H1 (cell line): ENCODE data around the gene OR6B2. TPM values are rescaled to one million over a fixed set of nuclear protein-coding genes. Genes with fewer than 3 reads are reported as not detected.

Experiments used
- CTCF ChIA-PET: fragments of 300-600 bp; sonication (Branson Sonifier 250); formaldehyde crosslinking; loops from one replicate; lab custom pipeline; 2021; ENCODE audit not compliant: partially characterized antibody; lab: Charles Lee
- POLR2A ChIA-PET: fragments of 300-600 bp; sonication (Branson Sonifier 250); formaldehyde crosslinking; loops from one replicate; lab custom pipeline; 2021; ENCODE audit warnings: inconsistent platforms; ENCODE audit not compliant: partially characterized antibody; lab: Charles Lee
- DNase-seq, 2 experiments: peaks; one replicate each; pipeline versions ENCODE4 v3.0.0 to v3.0.0-alpha.2; 2010 to 2022; ENCODE audit warnings: low spot score in 2 of 2, low read depth in 1 of 2, mixed read lengths in 1 of 2
- FAIRE-seq: peaks from 2 replicates; lab custom pipeline; 2011; peaks lifted over from hg19 to GRCh38; lab: Jason Lieb, UNC
- H2AFZ ChIP-seq: 2 replicates; pipeline ENCODE4 v1.8.1; 2012; ENCODE audit warnings: low read length, inconsistent platforms
- H2AK5ac ChIP-seq: 2 replicates; pipeline ENCODE4 v1.6.1; 2013; ENCODE audit warnings: low read depth, low read length
- H2BK120ac ChIP-seq: replicated peaks from 2 replicates; pipeline ENCODE3; 2013; ENCODE audit warnings: low read depth, low read length, inconsistent platforms
- H2BK12ac ChIP-seq: 2 replicates; pipeline ENCODE4 v1.6.1; 2013; ENCODE audit warnings: low read depth, low read length
- H2BK15ac ChIP-seq: 2 replicates; pipeline ENCODE4 v1.6.1; 2013; ENCODE audit warnings: low read length
- H2BK20ac ChIP-seq: 2 replicates; pipeline ENCODE4 v1.6.1; 2013; ENCODE audit warnings: low read length
- H2BK5ac ChIP-seq: 2 replicates; pipeline ENCODE4 v1.6.1; 2013; ENCODE audit warnings: low read depth, low read length
- H3K14ac ChIP-seq: 2 replicates; pipeline ENCODE4 v1.6.1; 2013; ENCODE audit warnings: inconsistent platforms; ENCODE audit not compliant: insufficient read length
- H3K18ac ChIP-seq: 2 replicates; pipeline ENCODE4 v1.6.1; 2013; ENCODE audit warnings: low read length; ENCODE audit errors: extremely low read depth
- H3K23ac ChIP-seq: 2 replicates; pipeline ENCODE4 v1.6.1; 2013; ENCODE audit warnings: inconsistent platforms; ENCODE audit not compliant: insufficient read length
- H3K23me2 ChIP-seq: 2 replicates; pipeline ENCODE4 v1.6.1; 2013; ENCODE audit warnings: low read depth, low read length
- H3K27ac ChIP-seq: 2 replicates; pipeline ENCODE4 v1.6.1; 2011; ENCODE audit warnings: low read depth, low read length, inconsistent platforms
- H3K27me3 ChIP-seq, 4 experiments: replicated peaks in 1 of 4; 1 replicate in 1 of 4; 2 replicates in 3 of 4; pipeline versions ENCODE4 v1.6.1 to v1.8.1; 2011 to 2013; ENCODE audit warnings: low read length in 3 of 4, mild to moderate bottlenecking in 3 of 4, inconsistent platforms in 2 of 4, mixed read lengths in 2 of 4, moderate library complexity in 1 of 4; ENCODE audit not compliant: control insufficient read depth in 3 of 4, insufficient read depth in 3 of 4; ENCODE audit errors: extremely low read depth in 1 of 4
- H3K36me3 ChIP-seq, 4 experiments: 2 replicates each; pipeline versions ENCODE4 v1.6.1 to v1.8.1; 2011 to 2013; ENCODE audit warnings: mild to moderate bottlenecking in 4 of 4, low read length in 3 of 4, moderate library complexity in 2 of 4, control low read depth in 1 of 4, inconsistent platforms in 1 of 4; ENCODE audit not compliant: insufficient read depth in 4 of 4, control insufficient read depth in 2 of 4
- H3K4ac ChIP-seq: replicated peaks from 2 replicates; pipeline ENCODE3; 2013; ENCODE audit warnings: low read length, low read depth, mixed read lengths, inconsistent platforms; ENCODE audit not compliant: insufficient read length
- H3K4me1 ChIP-seq, 4 experiments: replicated peaks in 1 of 4; 1 replicate in 1 of 4; 2 replicates in 3 of 4; pipeline versions ENCODE4 v1.6.1 to v1.8.1; 2011 to 2013; ENCODE audit warnings: low read length in 3 of 4, inconsistent platforms in 2 of 4, mixed read lengths in 1 of 4; ENCODE audit not compliant: insufficient read depth in 4 of 4, control insufficient read depth in 3 of 4
- H3K4me2 ChIP-seq, 2 experiments: 2 replicates each; pipeline versions ENCODE4 v1.6.1 to v1.8.1; 2011 to 2013; ENCODE audit warnings: low read depth in 2 of 2, low read length in 2 of 2, control low read depth in 1 of 2, inconsistent platforms in 1 of 2, mild to moderate bottlenecking in 1 of 2; ENCODE audit not compliant: insufficient read depth in 1 of 2
- H3K4me3 ChIP-seq, 4 experiments: fragments of 200-600, 300-600 bp in 1 of 4; sonication (generic), shearing (Covaris generic), sonication (Bioruptor Twin) in 1 of 4; 2 replicates each; pipeline versions ENCODE4 v1.5.1 to v1.8.1; 2011 to 2016; ENCODE audit warnings: low read length in 4 of 4, low read depth in 3 of 4, control low read depth in 2 of 4, inconsistent platforms in 2 of 4, mild to moderate bottlenecking in 2 of 4, mixed read lengths in 1 of 4, moderate library complexity in 1 of 4; ENCODE audit not compliant: insufficient read depth in 2 of 4; ENCODE audit errors: extremely low read depth in 1 of 4
- H3K56ac ChIP-seq: replicated peaks from 2 replicates; pipeline ENCODE3; 2013; ENCODE audit warnings: low read depth, mild to moderate bottlenecking, mixed read lengths, low read length, inconsistent platforms; ENCODE audit not compliant: insufficient read length
- H3K79me1 ChIP-seq: 2 replicates; pipeline ENCODE4 v1.6.1; 2013; ENCODE audit warnings: low read depth, low read length, control low read depth
- H3K79me2 ChIP-seq, 2 experiments: 2 replicates each; pipeline versions ENCODE4 v1.6.1 to v1.8.1; 2012 to 2013; ENCODE audit warnings: low read length in 2 of 2, mild to moderate bottlenecking in 2 of 2, inconsistent platforms in 1 of 2; ENCODE audit not compliant: insufficient read depth in 2 of 2, control insufficient read depth in 1 of 2
- H3K9ac ChIP-seq, 4 experiments: replicated peaks in 1 of 4; 1 replicate in 1 of 4; 2 replicates in 3 of 4; pipeline versions ENCODE4 v1.6.1 to v1.8.1; 2011 to 2013; ENCODE audit warnings: low read depth in 3 of 4, low read length in 3 of 4, control low read depth in 2 of 4, mild to moderate bottlenecking in 2 of 4, moderate library complexity in 2 of 4, inconsistent platforms in 1 of 4; ENCODE audit errors: extremely low read depth in 1 of 4
- H3K9me3 ChIP-seq, 2 experiments: 2 replicates each; pipeline versions ENCODE4 v1.6.1 to v1.8.1; 2012 to 2013; ENCODE audit warnings: mild to moderate bottlenecking in 2 of 2, moderate library complexity in 2 of 2, control low read depth in 1 of 2, inconsistent platforms in 1 of 2, low read depth in 1 of 2, low read length in 1 of 2, mixed read lengths in 1 of 2; ENCODE audit not compliant: insufficient read depth in 2 of 2
- H4K20me1 ChIP-seq, 2 experiments: replicated peaks in 1 of 2; 2 replicates each; pipeline versions ENCODE3 to v1.8.1; 2011 to 2013; ENCODE audit warnings: inconsistent platforms in 2 of 2, low read length in 2 of 2, mild to moderate bottlenecking in 1 of 2; ENCODE audit not compliant: insufficient read depth in 2 of 2, control insufficient read depth in 1 of 2
- H4K5ac ChIP-seq: 2 replicates; pipeline ENCODE4 v1.6.1; 2013; ENCODE audit warnings: low read length, low read depth, mixed read lengths, inconsistent platforms; ENCODE audit not compliant: insufficient read length
- H4K8ac ChIP-seq: 2 replicates; pipeline ENCODE4 v1.8.0; 2013; ENCODE audit warnings: mild to moderate bottlenecking, moderate library complexity, low read length, inconsistent platforms; ENCODE audit not compliant: insufficient read depth; ENCODE audit errors: extremely low read depth
- H4K91ac ChIP-seq: replicated peaks from 2 replicates; pipeline ENCODE3; 2013; ENCODE audit warnings: low read length, mixed read lengths, inconsistent platforms; ENCODE audit not compliant: insufficient read length
- CEBPB ChIP-seq: IDR thresholded peaks from 2 replicates; pipeline ENCODE4 v1.6.1; 2012; ENCODE audit warnings: low read depth, low read length
- GTF2F1 ChIP-seq: IDR thresholded peaks from 2 replicates; pipeline ENCODE4 v1.6.1; 2012; ENCODE audit warnings: low read depth, low read length, improper control_type of control experiment, borderline replicate concordance
- NRF1 ChIP-seq: IDR thresholded peaks from 2 replicates; pipeline ENCODE4 v1.6.1; 2011; ENCODE audit warnings: mild to moderate bottlenecking, low read depth, low read length, improper control_type of control experiment
- whole genome bisulfite sequencing, 2 experiments: shearing (Covaris generic) in 1 of 2; methylation state at CpG; one replicate each; pipeline versions ENCODE4 v1.1.6 to v1.1.7; 2013 to 2015; ENCODE audit warnings: low lambda C conversion rate in 2 of 2, mixed read lengths in 2 of 2, inconsistent platforms in 1 of 2, low coverage in 1 of 2, missing lambda C conversion rate in 1 of 2; ENCODE audit not compliant: insufficient replicate concordance in 2 of 2, insufficient coverage in 1 of 2, insufficient read length in 1 of 2; ENCODE audit errors: extremely low coverage in 1 of 2, missing lambda C conversion rate in 1 of 2; 5-methylcytosine and 5-hydroxymethylcytosine counted together
- polyA plus RNA-seq, 7 experiments: library from polyadenylated mRNA; depleted of rRNA in 3 of 7; stranded (reverse) in 5 of 7; unstranded in 2 of 7; fragments of >200 nt in 5 of 7; fragments of 200-250 nt in 2 of 7; gene quantifications; 1 replicate in 5 of 7; 2 replicates in 1 of 7; 4 replicates in 1 of 7; pipeline versions ENCODE4 v1.2.1 to v1.2.3, GENCODE V29; 2011 to 2013; ENCODE audit warnings: missing spikeins in 2 of 7, mixed read lengths in 2 of 7
- total RNA-seq: library from RNA; stranded (reverse); fragmentation: NEBNext Ultra II Directional; extraction: Animal tissue kit (Norgen Biotek cat#: 25700); gene quantifications from 2 replicates; pipeline ENCODE4 v1.2.1, GENCODE V29; 2021

Gene OR6B2
- total and polyA plus RNA-seq, 2 of the 8 experiments (the other 6 are each of a cell fraction or from before 2014, with no cell fraction given): not detected

DNA sequence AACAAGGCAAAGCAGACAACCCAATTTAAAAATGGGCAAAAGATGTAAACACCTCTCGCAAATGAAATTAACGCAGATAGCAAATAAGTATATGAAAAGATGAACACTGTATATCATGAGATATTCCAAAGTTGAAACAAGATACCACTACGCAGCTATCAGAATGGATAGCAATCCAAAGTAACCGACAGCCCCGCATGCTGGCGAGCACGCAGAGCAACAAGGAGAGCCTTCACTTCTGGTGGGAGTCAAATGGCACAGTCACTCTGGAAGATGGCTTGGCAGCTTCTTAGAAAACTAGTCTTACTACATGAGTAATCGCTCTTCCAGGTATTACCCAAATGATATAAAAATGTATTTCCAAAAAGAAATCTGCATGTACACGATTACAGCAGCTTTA is 6.4 kb downstream of the OR6B2 start:
- peaks cover 9 to 10% of the 10 kb centered on the region in 2 experiments for H4K20me1 ChIP-seq
- H3K27ac ChIP-seq: no peak overlapping the region
- no peak overlapping the region for H2BK20ac ChIP-seq
- H3K18ac ChIP-seq: no peak overlapping the region
- H3K9me3 ChIP-seq: no peaks in the 10 kb centered on the region
- H2AFZ ChIP-seq: no peak overlapping the region
- H2AK5ac ChIP-seq: no peak overlapping the region
- no peak overlapping the region for H3K23ac ChIP-seq
- no peak overlapping the region for H4K5ac ChIP-seq
- H2BK120ac ChIP-seq: no peak overlapping the region
- no peak overlapping the region for H3K4ac ChIP-seq
- no peak overlapping the region for H3K14ac ChIP-seq
- peaks cover 4% of the 10 kb centered on the region; the same call in 1 of the 2 replicates for H3K23me2 ChIP-seq
- DNase-seq (no peak), FAIRE-seq (no peak)
- no peak overlapping the region for H2BK15ac ChIP-seq
- peaks cover 16 to 37% of the 10 kb centered on the region in 2 experiments for H3K79me2 ChIP-seq
- peak overlapping the region; percentile 86 to 95; a peak in 3 of 4 replicates for H3K4me2 ChIP-seq
- H4K8ac ChIP-seq: no peak overlapping the region
- H3K4me3 ChIP-seq: peak overlapping the region in 1 of 4 experiments; percentile 94; a peak in 2 of 8 replicates
- no peak overlapping the region for H4K91ac ChIP-seq
- WGBS, 2 experiments: 86% methylated on average over 9 of the region's 9 CpGs; no CpG with 5 or more reads in 1 of the 2 experiments
- H3K56ac ChIP-seq: no peak overlapping the region
- H3K27me3 ChIP-seq: no peaks in the 10 kb centered on the region
- ChIA-PET POLR2A (interaction anchor here (1.4 kb wide), 1 partner anchor 30 kb away, joined by 3 read pairs; no protein-coding TSS in a partner anchor), CTCF (interaction anchor here (0.6 kb wide), 1 partner anchor 10 kb away, joined by 3 read pairs; no protein-coding TSS in a partner anchor)
- H2BK12ac ChIP-seq: no peak overlapping the region
- peaks cover 9% of the 10 kb centered on the region for H3K79me1 ChIP-seq
- H3K9ac ChIP-seq: no peak overlapping the region
- H3K4me1 ChIP-seq: 0 out of 7 replicates have a peak, but pooled peaks cover 0 to 6% (median 0%) of the 10 kb centered on the region in 4 experiments
- H2BK5ac ChIP-seq: no peak overlapping the region
- peaks cover 11 to 15% (median 14%) of the 10 kb centered on the region in 4 experiments; a peak in 7 of 8 replicates for H3K36me3 ChIP-seq
- no peak for TF ChIP-seq CEBPB
- TF ChIP-seq GTF2F1: no peak
- TF ChIP-seq NRF1: no peak
